Tibial artery (tissue), 4 donors: ENCODE results near the gene BNIP1.

Source experiments
- DNase-seq, 2 donors: peaks; one replicate each; pipeline ENCODE4 v3.0.0-alpha.2; 2019
- H3K27ac ChIP-seq, 2 donors: fragments of 200-600 bp; sonication (generic) in 1 of 2; 1 replicate in 1 of 2; 2 replicates in 1 of 2; pipeline ENCODE4 v1.5.1; 2018 to 2019; ENCODE audit warnings: mild to moderate bottlenecking in 1 of 2
- H3K27me3 ChIP-seq, 2 donors: fragments of 200-600 bp; sonication (generic) in 1 of 2; one replicate each; pipeline versions ENCODE4 v1.5.1 to v1.6.0; 2016 to 2019
- H3K36me3 ChIP-seq, 3 donors: fragments of 200-600 bp; sonication (generic) in 2 of 3; one replicate each; pipeline ENCODE4 v1.5.1; 2016 to 2019; ENCODE audit warnings: mild to moderate bottlenecking in 2 of 3
- H3K4me1 ChIP-seq, 4 donors: fragments of 200-600 bp; sonication (generic) in 2 of 4; 1 replicate in 3 of 4; 2 replicates in 1 of 4; pipeline ENCODE4 v1.5.1; 2016 to 2019
- H3K4me3 ChIP-seq, 2 donors: fragments of 200-600 bp; sonication (generic) in 1 of 2; 1 replicate in 1 of 2; 2 replicates in 1 of 2; pipeline ENCODE4 v1.5.1; 2018 to 2019; ENCODE audit warnings: mild to moderate bottlenecking in 2 of 2
- H3K9me3 ChIP-seq, 3 donors: fragments of 200-600 bp; sonication (generic) in 1 of 3; one replicate each; pipeline ENCODE4 v1.5.1; 2016 to 2019
- CTCF ChIP-seq, 2 experiments: fragments of 200-600 bp in 1 of 2; fragments of 450-650 bp in 1 of 2; IDR thresholded peaks; one replicate each; pipeline ENCODE4 v1.5.1; 2017 to 2019; ENCODE audit warnings: antibody characterized with exemption in 2 of 2, mild to moderate bottlenecking in 1 of 2, moderate library complexity in 1 of 2
- intact Hi-C: fragments of 100-400 bp; cut with DNase I; formaldehyde crosslinking; loops from one replicate; pipeline ENCODE4 v1.15.0; 2023; ENCODE audit warnings: low total_unique reads

Gene BNIP1

GRCh38 chr5:173165177-173166016, 21.1 kb downstream of the BNIP1 start:
- H3K36me3 ChIP-seq, result peaks cover 32 to 49% (median 46%) of the 10 kb centered on the region in 3 donors
- H3K27me3 ChIP-seq, result no peaks in the 10 kb centered on the region
- H3K9me3 ChIP-seq, result no peaks in the 10 kb centered on the region
- intact Hi-C loops, result no loop called here
- no peak overlapping the region for H3K4me3 ChIP-seq
- no peak for TF ChIP-seq CTCF (IDR thresholded peaks at IDR 0.05)
- no peaks in the 10 kb centered on the region for H3K4me1 ChIP-seq
- no peak for DNase-seq
- H3K27ac ChIP-seq, result no peak overlapping the region

GRCh38 chr5:173172166-173172565, 27.8 kb downstream of the BNIP1 start:
- Histone ChIP-seq H3K4me3 (no peak overlapping the region), H3K27me3 (no peaks in the 10 kb centered on the region), H3K9me3 (no peaks in the 10 kb centered on the region), H3K4me1 (no peaks in the 10 kb centered on the region), H3K27ac (no peak overlapping the region), H3K36me3 (no peaks in the 10 kb centered on the region)
- no peak for DNase-seq
- TF ChIP-seq CTCF (IDR thresholded peaks at IDR 0.05), result no peak
- intact Hi-C loops, result no loop called here

GRCh38 chr5:173175523-173175922, 31.2 kb downstream of the BNIP1 start:
- Histone ChIP-seq H3K27me3 (peaks cover 0 to 4% of the 10 kb centered on the region in 2 donors), H3K4me3 (no peak overlapping the region), H3K36me3 (no peaks in the 10 kb centered on the region), H3K27ac (no peak overlapping the region), H3K9me3 (peaks cover 0 to 11% (median 10%) of the 10 kb centered on the region in 3 donors), H3K4me1 (no peaks in the 10 kb centered on the region)
- no peak for DNase-seq
- intact Hi-C loops, result no loop called here
- no peak for TF ChIP-seq CTCF (IDR thresholded peaks at IDR 0.05)

- H3K27ac ChIP-seq, result no peak overlapping the region
- intact Hi-C loops, result no loop called here
- peaks cover 0 to 8% of the 10 kb centered on the region in 2 donors for H3K27me3 ChIP-seq
- no peaks in the 10 kb centered on the region for H3K4me1 ChIP-seq
- peaks cover 0 to 20% (median 10%) of the 10 kb centered on the region in 3 donors for H3K9me3 ChIP-seq
- DNase-seq, result no peak
- TF ChIP-seq CTCF (IDR thresholded peaks at IDR 0.05), result no peak
- no peaks in the 10 kb centered on the region for H3K36me3 ChIP-seq
- H3K4me3 ChIP-seq, result no peak overlapping the region
Measured at GRCh38 chr5:173178369-173178910, 34.1 kb downstream of the BNIP1 start.

- Histone ChIP-seq H3K27ac (no peak overlapping the region), H3K27me3 (peaks cover 0 to 8% of the 10 kb centered on the region in 2 donors), H3K4me1 (no peaks in the 10 kb centered on the region), H3K9me3 (peaks cover 0 to 20% (median 10%) of the 10 kb centered on the region in 3 donors), H3K4me3 (no peak overlapping the region), H3K36me3 (no peaks in the 10 kb centered on the region)
- no peak for DNase-seq
- intact Hi-C loops, result no loop called here
- no peak for TF ChIP-seq CTCF (IDR thresholded peaks at IDR 0.05)
Measured at GRCh38 chr5:173180331-173180730, 36.0 kb downstream of the BNIP1 start.
